ENCODE data around the gene CCT8. TPM values are rescaled to one million over a fixed set of nuclear protein-coding genes. Genes with fewer than 3 reads are reported as not detected.

Gene CCT8
- total and polyA plus RNA-seq, 9 of the 15 experiments (the other 6 are each of a cell fraction or from before 2014, with no cell fraction given) = 451 to 1,153 (median 677) TPM

GRCh38 chr21:29074007-29074376 lies 544 bp upstream of the CCT8 start (continued):
- TF ChIP-seq, protein P1, sequence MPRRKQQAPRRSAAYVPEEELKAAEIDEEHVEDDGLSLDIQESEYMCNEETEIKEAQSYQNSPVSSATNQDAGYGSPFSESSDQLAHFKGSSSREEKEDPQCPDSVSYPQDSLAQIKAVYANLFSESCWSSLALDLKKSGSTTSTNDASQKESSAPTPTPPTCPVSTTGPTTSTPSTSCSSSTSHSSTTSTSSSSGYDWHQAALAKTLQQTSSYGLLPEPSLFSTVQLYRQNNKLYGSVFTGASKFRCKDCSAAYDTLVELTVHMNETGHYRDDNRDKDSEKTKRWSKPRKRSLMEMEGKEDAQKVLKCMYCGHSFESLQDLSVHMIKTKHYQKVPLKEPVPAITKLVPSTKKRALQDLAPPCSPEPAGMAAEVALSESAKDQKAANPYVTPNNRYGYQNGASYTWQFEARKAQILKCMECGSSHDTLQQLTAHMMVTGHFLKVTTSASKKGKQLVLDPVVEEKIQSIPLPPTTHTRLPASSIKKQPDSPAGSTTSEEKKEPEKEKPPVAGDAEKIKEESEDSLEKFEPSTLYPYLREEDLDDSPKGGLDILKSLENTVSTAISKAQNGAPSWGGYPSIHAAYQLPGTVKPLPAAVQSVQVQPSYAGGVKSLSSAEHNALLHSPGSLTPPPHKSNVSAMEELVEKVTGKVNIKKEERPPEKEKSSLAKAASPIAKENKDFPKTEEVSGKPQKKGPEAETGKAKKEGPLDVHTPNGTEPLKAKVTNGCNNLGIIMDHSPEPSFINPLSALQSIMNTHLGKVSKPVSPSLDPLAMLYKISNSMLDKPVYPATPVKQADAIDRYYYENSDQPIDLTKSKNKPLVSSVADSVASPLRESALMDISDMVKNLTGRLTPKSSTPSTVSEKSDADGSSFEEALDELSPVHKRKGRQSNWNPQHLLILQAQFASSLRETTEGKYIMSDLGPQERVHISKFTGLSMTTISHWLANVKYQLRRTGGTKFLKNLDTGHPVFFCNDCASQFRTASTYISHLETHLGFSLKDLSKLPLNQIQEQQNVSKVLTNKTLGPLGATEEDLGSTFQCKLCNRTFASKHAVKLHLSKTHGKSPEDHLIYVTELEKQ (CRISPR knock-in tag; IDR thresholded peaks at IDR 0.05) = no peak
- TF ChIP-seq POLR2G (IDR thresholded peaks at IDR 0.05; ENCODE audit: low read depth, low read length) (no peak), ZNF79 (CRISPR knock-in tag; IDR thresholded peaks at IDR 0.05; ENCODE audit: low read depth) (no peak), SIN3B (IDR thresholded peaks at IDR 0.05; ENCODE audit: low read depth) (no peak), DIDO1 (tag; IDR thresholded peaks at IDR 0.05; ENCODE audit: low read depth) (no peak; the same call in 1 of the 2 replicates), CGGBP1 (CRISPR knock-in tag; IDR thresholded peaks at IDR 0.05) (no peak), CHCHD3 (CRISPR knock-in tag; IDR thresholded peaks at IDR 0.05) (no peak), BDP1 (IDR thresholded peaks at IDR 0.05; ENCODE audit: insufficient read depth, insufficient read length) (no peak), ZNF589 (CRISPR knock-in tag; IDR thresholded peaks at IDR 0.05; ENCODE audit: low read depth) (no peak), UBTF (IDR thresholded peaks at IDR 0.05; ENCODE audit: borderline replicate concordance in 1 of 2, low read depth in 2 of 2, low read length in 2 of 2) (0 out of 4 replicates have a peak, but pooled peaks of 1 of the 2 experiments have one; percentile 26), HDAC8 (tag; IDR thresholded peaks at IDR 0.05) (no peak), ZFP36 (IDR thresholded peaks at IDR 0.05; ENCODE audit: low read depth, low read length, partially characterized antibody) (no peak), TCF7 (IDR thresholded peaks at IDR 0.05; ENCODE audit: borderline replicate concordance) (0 out of 2 replicates have a peak, but pooled peaks have one; percentile 34), ZBTB12 (CRISPR knock-in tag; IDR thresholded peaks at IDR 0.05) (peak; percentile 43; the same call in 1 of the 2 replicates), ZBTB17 (CRISPR knock-in tag; IDR thresholded peaks at IDR 0.05) (no peak), ETS1 (conservative IDR thresholded peaks at IDR 0.05; ENCODE audit: control insufficient read depth, low read depth, low read length) (no peak), NCOA4 (IDR thresholded peaks at IDR 0.05; ENCODE audit: partially characterized antibody) (no peak), MAX (CRISPR knock-in tag; IDR thresholded peaks at IDR 0.05) (no peak), HSF4 (CRISPR knock-in tag; IDR thresholded peaks at IDR 0.05; ENCODE audit: borderline replicate concordance) (no peak), SMAD3 (CRISPR knock-in tag; conservative IDR thresholded peaks at IDR 0.05) (no peak), ZNF77 (CRISPR knock-in tag; IDR thresholded peaks at IDR 0.05) (no peak)

All from K562 (cell line).